HepG2 (cell line): ENCODE data around the gene SOCS1. TPM values are rescaled to one million over a fixed set of nuclear protein-coding genes. Genes with fewer than 3 reads are reported as not detected.

Experiments
- AHR ChIP-seq: IDR thresholded peaks from 2 replicates; pipeline ENCODE4 v1.6.1; 2018; ENCODE audit warnings: missing genetic modification reagents, missing compliant biosample characterization
- ATM ChIP-seq: fragments of 450-650 bp; IDR thresholded peaks from 2 replicates; pipeline ENCODE4 v1.7.1; 2017; ENCODE audit warnings: mild to moderate bottlenecking, borderline replicate concordance
- ELF1 ChIP-seq: sonication (generic); formaldehyde crosslinking; IDR thresholded peaks from 2 replicates; pipeline ENCODE4 v1.4.0; 2020; ENCODE audit warnings: missing genetic modification reagents
- FOXK1 ChIP-seq: sonication (generic); formaldehyde crosslinking; IDR thresholded peaks from 2 replicates; pipeline ENCODE4 v1.4.0; 2020; ENCODE audit warnings: low read depth, missing genetic modification reagents, borderline replicate concordance
- MBNL3 ChIP-seq: fragments of 250-450 bp; sonication (Bioruptor Pico); conservative IDR thresholded peaks from 2 replicates; pipeline ENCODE4 v1.8.0; 2022; ENCODE audit warnings: mild to moderate bottlenecking, inconsistent platforms
- MED1 ChIP-seq: sonication (generic); formaldehyde crosslinking; IDR thresholded peaks from 2 replicates; pipeline ENCODE4 v1.4.0; 2020; ENCODE audit warnings: missing genetic modification reagents
- NFATC3 ChIP-seq: sonication (generic); formaldehyde crosslinking; IDR thresholded peaks from 2 replicates; pipeline ENCODE4 v1.5.1; 2020; ENCODE audit warnings: mild to moderate bottlenecking, missing genetic modification reagents
- NFYC ChIP-seq: IDR thresholded peaks from 2 replicates; pipeline ENCODE4 v1.6.1; 2016; ENCODE audit warnings: missing genetic modification reagents, missing compliant biosample characterization
- SIX4 ChIP-seq: sonication (generic); formaldehyde crosslinking; IDR thresholded peaks from 2 replicates; pipeline ENCODE4 v1.4.0; 2020; ENCODE audit warnings: missing genetic modification reagents
- ZBTB21 ChIP-seq: sonication (generic); formaldehyde crosslinking; IDR thresholded peaks from 2 replicates; pipeline ENCODE4 v1.4.0; 2020; ENCODE audit warnings: missing genetic modification reagents
- ZFX ChIP-seq: sonication (generic); formaldehyde crosslinking; IDR thresholded peaks from 2 replicates; pipeline ENCODE4 v1.4.0; 2020; ENCODE audit warnings: mild to moderate bottlenecking, low read depth, missing genetic modification reagents, moderate library complexity
- ZMYM3 ChIP-seq: sonication (generic); formaldehyde crosslinking; IDR thresholded peaks from 2 replicates; pipeline ENCODE4 v1.5.1; 2020; ENCODE audit warnings: mild to moderate bottlenecking, missing genetic modification reagents
- ZNF431 ChIP-seq: sonication (generic); formaldehyde crosslinking; IDR thresholded peaks from 2 replicates; pipeline ENCODE4 v1.9.0; 2022; ENCODE audit warnings: missing genetic modification reagents, low read depth, mild to moderate bottlenecking, borderline replicate concordance
- ZNF644 ChIP-seq: IDR thresholded peaks from 2 replicates; pipeline ENCODE4 v1.6.1; 2016; ENCODE audit warnings: low read depth
- polyA plus RNA-seq, 8 experiments: library from polyadenylated mRNA; depleted of rRNA in 3 of 8; stranded (reverse) in 7 of 8; unstranded in 1 of 8; fragments of >200 nt; fragmentation: Illumina TruSeq in 4 of 8; extraction: Trizol in 4 of 8; gene quantifications; 2 replicates each; pipeline versions ENCODE4 v1.2.1 to v1.2.3, GENCODE V29; 2011 to 2016; ENCODE audit warnings: low read depth in 4 of 8, missing spikeins in 1 of 8, mixed read lengths in 1 of 8; ENCODE audit not compliant: insufficient read depth in 1 of 8
- total RNA-seq, 5 experiments: library from RNA; depleted of rRNA; stranded (reverse); fragments of >200 nt; fragmentation: Illumina TruSeq; extraction: Trizol; gene quantifications; 2 replicates each; pipeline ENCODE4 v1.2.3, GENCODE V29; 2016; ENCODE audit warnings: low read depth in 1 of 5
- TF ChIP-seq, protein P1 (sequence below): conservative IDR thresholded peaks from 2 replicates; pipeline ENCODE4 v1.6.1; 2018; ENCODE audit warnings: missing genetic modification reagents
- TF ChIP-seq, protein P2 (sequence below): sonication (generic); formaldehyde crosslinking; IDR thresholded peaks from 2 replicates; pipeline ENCODE4 v1.4.0; 2020; ENCODE audit warnings: missing genetic modification reagents, borderline replicate concordance
- TF ChIP-seq, protein P3 (sequence below): sonication (generic); formaldehyde crosslinking; IDR thresholded peaks from 2 replicates; pipeline ENCODE4 v1.5.0; 2020; ENCODE audit warnings: mild to moderate bottlenecking, missing genetic modification reagents, borderline replicate concordance
- TF ChIP-seq, protein P4 (sequence below): sonication (generic); formaldehyde crosslinking; IDR thresholded peaks from 2 replicates; pipeline ENCODE4 v1.9.0; 2022; ENCODE audit warnings: missing genetic modification reagents, mild to moderate bottlenecking, borderline replicate concordance
- TF ChIP-seq, protein P5 (sequence below): IDR thresholded peaks from 2 replicates; pipeline ENCODE4 v1.6.1; 2012; ENCODE audit warnings: low read depth, low read length, improper control_type of control experiment

SOCS1 gene
- total and polyA plus RNA-seq, 2 of the 13 experiments (the other 11 are each of a cell fraction or from before 2014, with no cell fraction given) = 5.3 to 6.3 TPM

DNA sequence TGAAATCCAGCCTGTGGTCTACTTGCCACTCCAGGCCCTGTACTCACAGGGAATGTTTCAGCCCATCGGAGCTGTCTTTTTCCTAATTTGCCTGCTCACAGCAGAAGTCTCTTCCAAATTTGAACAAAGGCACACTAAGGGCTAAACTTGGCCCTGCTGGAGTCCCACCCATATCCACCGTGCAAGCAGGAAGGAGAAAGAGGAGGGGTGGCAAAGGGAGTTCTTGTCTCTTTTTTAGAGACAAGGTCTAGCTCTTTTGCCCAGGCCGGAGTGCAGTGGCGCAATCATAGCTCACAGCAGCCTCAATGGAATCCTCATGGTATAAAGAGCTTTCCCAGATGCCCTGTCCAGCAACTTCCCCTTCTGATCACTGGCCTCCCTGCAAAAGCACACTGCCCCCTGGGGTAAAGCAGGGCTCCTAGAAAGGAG lies 27.8 kb upstream of the SOCS1 start (continued):
- TF ChIP-seq ELF1 (peak; percentile 37; the same call in 1 of the 2 replicates), AHR (no peak), ZFX (peak; percentile 63), ATM (no peak), SIX4 (no peak), ZNF431 (no peak), ZBTB21 (CRISPR knock-in tag) (0 out of 2 replicates have a peak, but pooled peaks have one; percentile 26), ZMYM3 (CRISPR knock-in tag) (peak; percentile 74), NFYC (0 out of 2 replicates have a peak, but pooled peaks have one; percentile 19), MBNL3 (CRISPR knock-in tag) (no peak), FOXK1 (CRISPR knock-in tag) (peak; percentile 45; the same call in 1 of the 2 replicates), ZNF644 (CRISPR knock-in tag) (peak; percentile 50; the same call in 1 of the 2 replicates), MED1 (CRISPR knock-in tag) (peak; percentile 43; the same call in 1 of the 2 replicates), NFATC3 (CRISPR knock-in tag) (0 out of 2 replicates have a peak, but pooled peaks have one; percentile 27)
- TF ChIP-seq, protein P1, sequence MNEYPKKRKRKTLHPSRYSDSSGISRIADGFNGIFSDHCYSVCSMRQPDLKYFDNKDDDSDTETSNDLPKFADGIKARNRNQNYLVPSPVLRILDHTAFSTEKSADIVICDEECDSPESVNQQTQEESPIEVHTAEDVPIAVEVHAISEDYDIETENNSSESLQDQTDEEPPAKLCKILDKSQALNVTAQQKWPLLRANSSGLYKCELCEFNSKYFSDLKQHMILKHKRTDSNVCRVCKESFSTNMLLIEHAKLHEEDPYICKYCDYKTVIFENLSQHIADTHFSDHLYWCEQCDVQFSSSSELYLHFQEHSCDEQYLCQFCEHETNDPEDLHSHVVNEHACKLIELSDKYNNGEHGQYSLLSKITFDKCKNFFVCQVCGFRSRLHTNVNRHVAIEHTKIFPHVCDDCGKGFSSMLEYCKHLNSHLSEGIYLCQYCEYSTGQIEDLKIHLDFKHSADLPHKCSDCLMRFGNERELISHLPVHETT (CRISPR knock-in tag) = no peak
- TF ChIP-seq, protein P2, sequence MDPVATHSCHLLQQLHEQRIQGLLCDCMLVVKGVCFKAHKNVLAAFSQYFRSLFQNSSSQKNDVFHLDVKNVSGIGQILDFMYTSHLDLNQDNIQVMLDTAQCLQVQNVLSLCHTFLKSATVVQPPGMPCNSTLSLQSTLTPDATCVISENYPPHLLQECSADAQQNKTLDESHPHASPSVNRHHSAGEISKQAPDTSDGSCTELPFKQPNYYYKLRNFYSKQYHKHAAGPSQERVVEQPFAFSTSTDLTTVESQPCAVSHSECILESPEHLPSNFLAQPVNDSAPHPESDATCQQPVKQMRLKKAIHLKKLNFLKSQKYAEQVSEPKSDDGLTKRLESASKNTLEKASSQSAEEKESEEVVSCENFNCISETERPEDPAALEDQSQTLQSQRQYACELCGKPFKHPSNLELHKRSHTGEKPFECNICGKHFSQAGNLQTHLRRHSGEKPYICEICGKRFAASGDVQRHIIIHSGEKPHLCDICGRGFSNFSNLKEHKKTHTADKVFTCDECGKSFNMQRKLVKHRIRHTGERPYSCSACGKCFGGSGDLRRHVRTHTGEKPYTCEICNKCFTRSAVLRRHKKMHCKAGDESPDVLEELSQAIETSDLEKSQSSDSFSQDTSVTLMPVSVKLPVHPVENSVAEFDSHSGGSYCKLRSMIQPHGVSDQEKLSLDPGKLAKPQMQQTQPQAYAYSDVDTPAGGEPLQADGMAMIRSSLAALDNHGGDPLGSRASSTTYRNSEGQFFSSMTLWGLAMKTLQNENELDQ = peak; percentile 66; the same call in 1 of the 2 replicates
- TF ChIP-seq, protein P3, sequence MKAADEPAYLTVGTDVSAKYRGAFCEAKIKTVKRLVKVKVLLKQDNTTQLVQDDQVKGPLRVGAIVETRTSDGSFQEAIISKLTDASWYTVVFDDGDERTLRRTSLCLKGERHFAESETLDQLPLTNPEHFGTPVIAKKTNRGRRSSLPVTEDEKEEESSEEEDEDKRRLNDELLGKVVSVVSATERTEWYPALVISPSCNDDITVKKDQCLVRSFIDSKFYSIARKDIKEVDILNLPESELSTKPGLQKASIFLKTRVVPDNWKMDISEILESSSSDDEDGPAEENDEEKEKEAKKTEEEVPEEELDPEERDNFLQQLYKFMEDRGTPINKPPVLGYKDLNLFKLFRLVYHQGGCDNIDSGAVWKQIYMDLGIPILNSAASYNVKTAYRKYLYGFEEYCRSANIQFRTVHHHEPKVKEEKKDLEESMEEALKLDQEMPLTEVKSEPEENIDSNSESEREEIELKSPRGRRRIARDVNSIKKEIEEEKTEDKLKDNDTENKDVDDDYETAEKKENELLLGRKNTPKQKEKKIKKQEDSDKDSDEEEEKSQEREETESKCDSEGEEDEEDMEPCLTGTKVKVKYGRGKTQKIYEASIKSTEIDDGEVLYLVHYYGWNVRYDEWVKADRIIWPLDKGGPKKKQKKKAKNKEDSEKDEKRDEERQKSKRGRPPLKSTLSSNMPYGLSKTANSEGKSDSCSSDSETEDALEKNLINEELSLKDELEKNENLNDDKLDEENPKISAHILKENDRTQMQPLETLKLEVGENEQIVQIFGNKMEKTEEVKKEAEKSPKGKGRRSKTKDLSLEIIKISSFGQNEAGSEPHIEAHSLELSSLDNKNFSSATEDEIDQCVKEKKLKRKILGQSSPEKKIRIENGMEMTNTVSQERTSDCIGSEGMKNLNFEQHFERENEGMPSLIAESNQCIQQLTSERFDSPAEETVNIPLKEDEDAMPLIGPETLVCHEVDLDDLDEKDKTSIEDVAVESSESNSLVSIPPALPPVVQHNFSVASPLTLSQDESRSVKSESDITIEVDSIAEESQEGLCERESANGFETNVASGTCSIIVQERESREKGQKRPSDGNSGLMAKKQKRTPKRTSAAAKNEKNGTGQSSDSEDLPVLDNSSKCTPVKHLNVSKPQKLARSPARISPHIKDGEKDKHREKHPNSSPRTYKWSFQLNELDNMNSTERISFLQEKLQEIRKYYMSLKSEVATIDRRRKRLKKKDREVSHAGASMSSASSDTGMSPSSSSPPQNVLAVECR = no peak
- TF ChIP-seq, protein P4, sequence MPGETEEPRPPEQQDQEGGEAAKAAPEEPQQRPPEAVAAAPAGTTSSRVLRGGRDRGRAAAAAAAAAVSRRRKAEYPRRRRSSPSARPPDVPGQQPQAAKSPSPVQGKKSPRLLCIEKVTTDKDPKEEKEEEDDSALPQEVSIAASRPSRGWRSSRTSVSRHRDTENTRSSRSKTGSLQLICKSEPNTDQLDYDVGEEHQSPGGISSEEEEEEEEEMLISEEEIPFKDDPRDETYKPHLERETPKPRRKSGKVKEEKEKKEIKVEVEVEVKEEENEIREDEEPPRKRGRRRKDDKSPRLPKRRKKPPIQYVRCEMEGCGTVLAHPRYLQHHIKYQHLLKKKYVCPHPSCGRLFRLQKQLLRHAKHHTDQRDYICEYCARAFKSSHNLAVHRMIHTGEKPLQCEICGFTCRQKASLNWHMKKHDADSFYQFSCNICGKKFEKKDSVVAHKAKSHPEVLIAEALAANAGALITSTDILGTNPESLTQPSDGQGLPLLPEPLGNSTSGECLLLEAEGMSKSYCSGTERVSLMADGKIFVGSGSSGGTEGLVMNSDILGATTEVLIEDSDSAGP (CRISPR knock-in tag) = 0 out of 2 replicates have a peak, but pooled peaks have one; percentile 16
- TF ChIP-seq, protein P5, sequence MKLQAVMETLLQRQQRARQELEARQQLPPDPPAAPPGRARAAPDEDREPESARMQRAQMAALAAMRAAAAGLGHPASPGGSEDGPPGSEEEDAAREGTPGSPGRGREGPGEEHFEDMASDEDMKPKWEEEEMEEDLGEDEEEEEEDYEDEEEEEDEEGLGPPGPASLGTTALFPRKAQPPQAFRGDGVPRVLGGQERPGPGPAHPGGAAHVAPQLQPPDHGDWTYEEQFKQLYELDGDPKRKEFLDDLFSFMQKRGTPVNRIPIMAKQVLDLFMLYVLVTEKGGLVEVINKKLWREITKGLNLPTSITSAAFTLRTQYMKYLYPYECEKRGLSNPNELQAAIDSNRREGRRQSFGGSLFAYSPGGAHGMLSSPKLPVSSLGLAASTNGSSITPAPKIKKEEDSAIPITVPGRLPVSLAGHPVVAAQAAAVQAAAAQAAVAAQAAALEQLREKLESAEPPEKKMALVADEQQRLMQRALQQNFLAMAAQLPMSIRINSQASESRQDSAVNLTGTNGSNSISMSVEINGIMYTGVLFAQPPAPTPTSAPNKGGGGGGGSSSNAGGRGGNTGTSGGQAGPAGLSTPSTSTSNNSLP = no peak
